A673 (cell line): ENCODE data around the gene MAMDC2.

Experiments
- EZH2 ChIP-seq: fragments of 200-600 bp; sonication (generic); IDR thresholded peaks from 2 replicates; pipeline ENCODE4 v1.6.1; 2017; ENCODE audit warnings: borderline replicate concordance, low read depth, mild to moderate bottlenecking, mixed read lengths, antibody characterized with exemption, low read length; ENCODE audit not compliant: poor library complexity, severe bottlenecking
- TF ChIP-seq, protein P1 (sequence below): fragments of 300-800, 200-600 bp; sonication (generic); conservative IDR thresholded peaks from 2 replicates; pipeline ENCODE4 v1.5.1; 2017; ENCODE audit warnings: low read depth, mild to moderate bottlenecking, antibody characterized with exemption, low read length, moderate library complexity, mixed read lengths

DNA sequence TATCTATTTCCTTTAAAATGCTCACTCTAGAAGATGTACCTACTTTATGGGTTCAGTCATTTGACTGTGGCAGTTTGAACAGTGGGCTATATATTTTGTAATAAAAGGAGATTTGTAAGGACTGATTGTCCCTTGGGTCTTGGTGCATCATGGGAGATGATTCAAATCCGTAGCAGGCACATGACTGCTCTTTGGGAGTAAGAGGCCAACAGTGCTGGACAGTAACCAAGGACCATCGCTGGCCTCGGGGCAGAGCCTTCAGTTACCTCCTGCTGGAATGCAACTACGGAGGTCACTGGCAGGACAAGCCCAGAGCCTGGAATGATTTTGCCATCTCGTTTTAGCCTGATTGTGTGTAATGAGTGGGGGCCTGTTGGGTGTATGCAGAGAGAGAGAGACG is 7.0 kb upstream of the MAMDC2 start:
- no peak for TF ChIP-seq EZH2
- TF ChIP-seq, protein P1, sequence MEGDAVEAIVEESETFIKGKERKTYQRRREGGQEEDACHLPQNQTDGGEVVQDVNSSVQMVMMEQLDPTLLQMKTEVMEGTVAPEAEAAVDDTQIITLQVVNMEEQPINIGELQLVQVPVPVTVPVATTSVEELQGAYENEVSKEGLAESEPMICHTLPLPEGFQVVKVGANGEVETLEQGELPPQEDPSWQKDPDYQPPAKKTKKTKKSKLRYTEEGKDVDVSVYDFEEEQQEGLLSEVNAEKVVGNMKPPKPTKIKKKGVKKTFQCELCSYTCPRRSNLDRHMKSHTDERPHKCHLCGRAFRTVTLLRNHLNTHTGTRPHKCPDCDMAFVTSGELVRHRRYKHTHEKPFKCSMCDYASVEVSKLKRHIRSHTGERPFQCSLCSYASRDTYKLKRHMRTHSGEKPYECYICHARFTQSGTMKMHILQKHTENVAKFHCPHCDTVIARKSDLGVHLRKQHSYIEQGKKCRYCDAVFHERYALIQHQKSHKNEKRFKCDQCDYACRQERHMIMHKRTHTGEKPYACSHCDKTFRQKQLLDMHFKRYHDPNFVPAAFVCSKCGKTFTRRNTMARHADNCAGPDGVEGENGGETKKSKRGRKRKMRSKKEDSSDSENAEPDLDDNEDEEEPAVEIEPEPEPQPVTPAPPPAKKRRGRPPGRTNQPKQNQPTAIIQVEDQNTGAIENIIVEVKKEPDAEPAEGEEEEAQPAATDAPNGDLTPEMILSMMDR: no peak
